ENCODE measurements around the gene POLE2.
"Not testable (repeated sequence)": the region's sequence is repeated elsewhere in the genome, so short reads cannot be mapped to it uniquely, and the experiment has no call there.

The POLE2 gene

DNA sequence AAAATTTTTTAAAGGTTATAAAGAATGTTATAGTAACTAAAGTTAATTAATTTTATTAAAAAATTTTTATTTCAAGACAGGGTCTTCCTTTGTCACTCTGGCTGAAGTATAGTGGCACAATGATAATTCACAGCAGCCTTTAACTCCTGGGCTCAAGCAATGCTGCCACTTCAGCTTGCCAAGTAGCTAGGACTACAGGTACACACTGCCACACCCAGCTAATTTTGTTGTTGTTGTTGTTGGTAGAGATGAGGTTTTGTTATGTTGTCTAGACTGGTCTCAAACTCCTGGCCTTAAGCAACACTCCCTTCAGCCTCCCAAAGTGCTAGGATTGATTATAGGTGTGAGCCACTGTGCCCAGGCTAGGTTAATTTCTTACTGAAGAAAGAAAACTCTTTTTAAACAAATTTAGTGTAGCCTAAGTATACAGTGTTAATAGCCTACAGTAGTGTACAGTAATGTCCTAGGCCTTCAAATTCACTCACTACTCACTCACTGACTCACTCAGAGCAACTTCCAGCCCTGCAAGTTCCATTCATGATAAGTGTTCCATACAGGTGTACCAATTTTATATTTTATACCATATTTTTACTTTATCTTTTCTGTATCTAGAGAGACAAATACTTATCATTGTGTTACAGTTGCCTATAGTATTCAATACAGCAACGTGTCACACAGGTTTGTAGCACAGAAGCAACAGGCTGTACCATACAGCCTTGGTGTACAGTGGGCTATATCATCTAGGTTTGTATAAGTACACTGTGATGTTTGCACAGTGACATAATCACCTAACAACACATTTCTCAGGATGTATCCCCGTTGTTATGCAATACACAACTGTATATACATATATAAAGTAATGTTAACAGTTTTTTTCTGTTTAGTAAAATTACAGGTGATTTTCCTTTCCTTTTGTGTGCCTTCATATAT, 28.2 kb downstream of the POLE2 start:
- in situ Hi-C loops (cut with MboI; ENCODE audit: low sequenced_read_pairs) = no loop called here

DNA sequence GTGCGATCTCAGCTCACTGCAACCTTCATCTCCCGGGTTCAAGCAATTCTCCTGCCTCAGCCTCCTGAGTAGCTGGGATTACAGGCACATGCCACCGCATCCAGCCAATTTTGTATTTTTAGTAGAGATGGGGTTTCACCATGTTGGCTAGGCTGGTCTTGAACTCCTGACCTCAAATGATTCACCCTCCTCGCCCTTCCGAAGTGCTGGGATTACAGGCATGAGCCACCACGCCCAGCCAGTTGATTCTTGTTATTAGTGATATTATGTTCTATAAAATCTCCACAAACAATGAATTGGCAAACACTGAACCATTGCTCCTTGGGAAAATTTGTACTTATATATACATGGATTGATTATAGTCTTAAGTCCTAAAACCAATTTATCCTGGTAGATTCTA, 30.5 kb downstream of the POLE2 start:
- in situ Hi-C loops (cut with MboI; ENCODE audit: low sequenced_read_pairs) = not testable (repeated sequence)

GRCh38 chr14:49654511-49654910, 33.5 kb downstream of the POLE2 start:
- in situ Hi-C loops (cut with MboI; ENCODE audit: low sequenced_read_pairs) = no loop called here

- in situ Hi-C loops (cut with MboI; ENCODE audit: low sequenced_read_pairs) = no loop called here
These were observed 34.5 kb downstream of the POLE2 start for GRCh38 chr14:49653508-49653907.

DNA sequence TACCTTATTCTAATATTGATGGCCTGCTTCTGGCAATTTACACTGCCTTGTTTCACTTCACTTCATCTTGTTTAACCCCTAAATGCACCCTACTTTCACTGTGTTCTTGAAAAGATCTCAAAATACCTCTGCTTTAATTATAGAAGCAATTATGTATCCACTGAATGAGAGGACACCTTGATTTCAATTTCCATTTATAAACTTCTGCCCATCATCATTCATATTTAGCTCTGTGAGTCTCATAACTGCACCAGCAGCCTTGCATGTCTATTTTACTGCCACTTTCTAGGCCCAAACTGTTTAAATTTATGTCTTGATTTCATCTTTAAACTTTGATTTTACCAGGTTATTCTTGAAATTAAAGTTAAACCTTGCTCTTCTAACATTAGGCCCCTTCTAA, 45.9 kb downstream of the POLE2 start:
- in situ Hi-C loops (cut with MboI; ENCODE audit: low sequenced_read_pairs) = no loop called here

- in situ Hi-C loops (cut with MboI; ENCODE audit: low sequenced_read_pairs) = no loop called here
These were observed 46.3 kb downstream of the POLE2 start for GRCh38 chr14:49641697-49642129.

DNA sequence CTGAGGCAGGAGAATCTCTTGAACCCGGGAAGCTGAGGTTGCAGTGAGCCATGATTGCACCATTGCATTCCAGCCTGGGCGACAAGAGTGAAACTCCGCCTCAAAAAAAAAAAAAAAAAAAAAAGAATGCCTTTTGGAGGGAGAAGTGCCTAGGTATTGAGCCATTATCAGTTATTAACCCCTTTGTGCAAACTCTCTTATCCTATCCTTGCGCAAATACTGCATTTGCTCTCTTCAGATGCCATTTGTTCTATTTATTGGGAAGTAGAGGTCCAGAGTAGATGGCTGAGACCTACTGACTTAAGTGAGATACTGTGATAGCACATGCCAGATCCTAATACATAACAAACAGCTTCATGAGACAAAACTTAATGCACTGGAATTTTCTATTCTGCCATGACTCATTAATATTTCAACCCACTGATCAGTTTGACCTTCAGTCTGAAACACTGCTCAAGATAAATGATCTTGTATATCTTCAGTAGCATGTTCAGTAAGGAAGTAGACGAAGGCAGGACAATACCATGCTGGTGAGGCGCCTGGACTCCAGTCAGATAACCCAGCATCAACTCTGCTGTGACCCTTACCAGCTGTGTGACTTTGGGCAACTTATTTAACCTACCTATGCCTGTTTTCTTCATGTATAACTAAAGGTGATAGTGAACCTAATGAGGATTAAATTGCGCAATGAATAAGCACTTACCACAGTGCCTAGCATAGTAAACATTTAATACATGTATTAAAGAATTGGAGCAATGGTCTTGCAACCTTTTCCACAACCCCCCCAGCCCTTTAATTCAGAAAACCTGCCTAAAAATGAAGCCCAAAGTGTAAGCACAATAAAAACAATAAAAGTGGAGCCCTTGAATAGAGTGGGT, 47.2 kb downstream of the POLE2 start:
- in situ Hi-C loops (cut with MboI; ENCODE audit: low sequenced_read_pairs) = no loop called here

DNA sequence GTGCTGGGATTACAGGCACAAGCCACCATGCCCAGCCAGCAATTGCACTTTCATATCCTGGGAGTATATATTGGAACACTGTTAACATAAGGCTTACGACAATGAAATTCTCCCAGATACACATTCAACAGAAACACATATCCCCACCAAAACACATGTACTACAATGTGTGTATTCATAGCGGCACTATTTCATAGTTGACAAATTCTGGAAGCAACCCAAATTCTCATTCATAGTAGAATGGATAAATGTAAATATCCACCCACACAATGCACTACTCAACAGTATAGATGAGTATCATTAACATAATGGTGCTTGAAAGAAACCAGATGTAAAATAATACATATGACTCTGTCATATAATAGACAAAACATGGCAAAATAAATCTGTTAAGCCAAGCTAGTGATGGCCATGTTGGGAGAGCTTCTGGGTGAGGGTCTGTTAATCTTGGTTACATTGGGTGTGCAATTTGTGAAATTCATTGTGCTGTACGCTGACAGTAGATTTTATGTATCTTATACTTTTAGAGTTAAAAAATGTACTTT, 50.4 kb downstream of the POLE2 start:
- in situ Hi-C loops (cut with MboI; ENCODE audit: low sequenced_read_pairs) = no loop called here

DNA sequence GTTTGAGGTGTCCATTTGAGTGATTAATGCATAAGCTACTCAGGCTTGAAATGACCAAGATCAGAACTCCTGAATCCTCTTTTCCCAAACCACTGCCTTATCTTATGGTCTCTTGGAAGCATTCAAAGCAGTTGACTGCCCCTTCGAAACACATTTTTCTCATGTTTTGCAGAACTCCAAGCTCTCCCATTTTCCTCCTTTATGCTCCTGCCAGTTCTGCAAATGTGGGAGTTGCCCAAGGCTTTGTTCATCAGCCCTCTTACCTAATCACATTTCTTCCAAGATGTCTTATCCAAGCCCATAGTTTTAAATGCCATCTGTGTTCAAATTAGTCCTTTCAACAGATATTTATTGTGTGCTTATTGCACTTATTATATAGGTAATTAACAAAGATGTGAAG, 51.1 kb downstream of the POLE2 start:
- in situ Hi-C loops (cut with MboI; ENCODE audit: low sequenced_read_pairs) = no loop called here

DNA sequence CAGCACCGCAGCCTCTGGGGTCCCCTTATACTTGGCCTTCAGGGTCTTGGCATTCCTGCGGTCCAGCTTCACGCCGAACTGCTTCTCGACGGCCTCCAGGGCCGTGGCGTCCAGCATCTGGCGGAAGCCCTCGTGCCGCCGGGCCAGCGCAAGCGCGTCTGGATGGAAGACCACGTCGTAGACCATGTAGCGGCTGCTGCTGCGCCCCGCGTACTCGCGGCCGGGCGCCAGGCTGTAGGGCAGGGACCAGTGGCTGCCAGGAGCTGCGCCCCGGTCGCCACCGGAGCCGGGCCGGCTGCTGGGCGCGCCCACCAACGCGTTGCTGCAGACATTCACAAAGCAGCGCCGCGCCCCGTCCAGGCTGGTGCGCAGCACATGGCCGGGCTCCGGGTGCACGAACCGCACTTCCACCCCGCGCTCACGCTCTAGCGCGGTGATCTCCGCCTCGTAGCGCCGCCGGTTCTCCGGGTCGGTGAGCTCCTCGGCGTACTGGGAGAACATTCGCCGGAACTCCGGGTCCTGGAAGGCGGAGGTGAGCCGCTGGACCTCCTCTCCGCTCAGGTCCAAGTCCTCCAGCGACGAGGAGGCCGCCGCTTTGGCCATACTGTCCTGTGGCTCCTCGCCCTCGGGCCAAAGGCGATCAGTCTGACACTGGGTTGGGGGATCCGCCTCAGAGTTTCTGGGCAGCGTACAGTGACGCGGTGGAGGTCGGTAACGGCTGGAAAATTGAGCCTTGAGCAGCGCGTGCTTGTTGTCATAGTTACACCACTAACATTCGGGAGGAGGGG, 53.3 kb downstream of the POLE2 start, which contains the start of gene DNAAF2:
TSS of gene DNAAF2 (minus strand) at position 698 of the 788 bp plus-strand sequence. CDS start at position 603, 95 bp downstream.
- in situ Hi-C loops (cut with MboI; ENCODE audit: low sequenced_read_pairs) = no loop called here

- in situ Hi-C loops (cut with MboI; ENCODE audit: low sequenced_read_pairs) = no loop called here
These were observed 54.1 kb downstream of the POLE2 start for GRCh38 chr14:49633640-49634546.

DNA sequence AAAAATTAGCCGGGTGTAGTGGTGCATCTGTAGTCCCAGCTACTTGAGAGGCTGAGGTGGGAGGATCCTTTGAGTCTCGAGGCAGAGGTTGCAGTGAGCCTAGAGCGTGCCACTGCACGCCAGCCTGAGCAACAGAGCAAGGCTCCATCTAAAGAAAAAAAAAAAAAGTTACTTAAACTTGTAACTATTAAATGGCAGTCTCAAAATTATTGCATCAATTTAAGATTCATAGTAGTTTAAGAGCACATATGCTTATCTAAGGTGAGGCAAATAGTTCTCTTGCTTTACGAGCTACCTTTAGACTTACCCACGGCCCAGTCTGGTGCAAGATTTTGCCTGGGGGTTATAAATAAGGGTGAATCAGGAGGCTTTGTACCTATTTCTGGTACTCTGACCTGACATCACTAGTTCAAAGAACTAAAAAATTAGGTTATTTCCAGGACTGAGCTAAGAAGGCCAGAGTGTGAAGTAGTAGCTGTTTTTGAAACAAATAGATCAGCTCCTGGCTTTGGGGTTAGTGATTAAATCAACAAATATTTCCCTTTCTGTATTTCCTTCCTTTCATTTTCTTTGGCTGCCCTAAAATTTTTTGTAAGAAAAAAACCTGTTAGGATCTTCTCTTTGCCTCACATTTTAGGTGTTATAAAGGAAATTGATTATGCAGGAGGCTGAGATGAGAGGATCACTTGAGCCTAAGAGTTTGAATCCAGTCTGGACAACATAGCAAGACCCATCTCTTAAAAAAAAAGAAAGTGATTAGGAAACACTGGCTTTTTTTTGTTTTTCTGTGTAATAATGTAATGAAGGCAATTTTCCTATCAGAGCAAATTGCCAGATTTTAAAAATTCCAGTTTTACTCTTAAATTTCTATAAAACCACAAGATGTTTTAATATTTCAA, 63.8 kb downstream of the POLE2 start:
- in situ Hi-C loops (cut with MboI; ENCODE audit: low sequenced_read_pairs) = no loop called here

DNA sequence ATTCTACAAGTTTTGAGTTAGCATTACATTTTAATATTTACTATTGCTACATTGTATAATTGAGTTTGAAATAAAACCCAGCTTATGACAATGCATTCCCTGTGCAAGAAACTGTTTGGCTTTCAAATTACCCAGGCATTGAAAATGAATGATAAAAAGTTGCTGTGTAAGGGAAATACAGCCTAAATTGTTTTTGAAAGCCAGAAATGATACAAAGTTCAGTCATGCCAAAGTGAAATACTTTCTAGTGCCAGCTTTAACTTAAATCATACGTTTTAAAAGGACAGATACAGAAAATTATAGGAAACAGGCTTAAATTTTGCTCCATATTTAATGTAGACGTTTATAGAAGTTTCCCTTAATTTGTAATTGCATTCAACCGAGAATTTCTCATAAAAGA, 64.6 kb downstream of the POLE2 start:
- in situ Hi-C loops (cut with MboI; ENCODE audit: low sequenced_read_pairs) = no loop called here

- in situ Hi-C loops (cut with MboI; ENCODE audit: low sequenced_read_pairs) = no loop called here
These were observed 65.9 kb downstream of the POLE2 start for GRCh38 chr14:49622022-49622607.

- in situ Hi-C loops (cut with MboI; ENCODE audit: low sequenced_read_pairs) = no loop called here
These were observed 66.7 kb downstream of the POLE2 start for GRCh38 chr14:49621114-49621881.

DNA sequence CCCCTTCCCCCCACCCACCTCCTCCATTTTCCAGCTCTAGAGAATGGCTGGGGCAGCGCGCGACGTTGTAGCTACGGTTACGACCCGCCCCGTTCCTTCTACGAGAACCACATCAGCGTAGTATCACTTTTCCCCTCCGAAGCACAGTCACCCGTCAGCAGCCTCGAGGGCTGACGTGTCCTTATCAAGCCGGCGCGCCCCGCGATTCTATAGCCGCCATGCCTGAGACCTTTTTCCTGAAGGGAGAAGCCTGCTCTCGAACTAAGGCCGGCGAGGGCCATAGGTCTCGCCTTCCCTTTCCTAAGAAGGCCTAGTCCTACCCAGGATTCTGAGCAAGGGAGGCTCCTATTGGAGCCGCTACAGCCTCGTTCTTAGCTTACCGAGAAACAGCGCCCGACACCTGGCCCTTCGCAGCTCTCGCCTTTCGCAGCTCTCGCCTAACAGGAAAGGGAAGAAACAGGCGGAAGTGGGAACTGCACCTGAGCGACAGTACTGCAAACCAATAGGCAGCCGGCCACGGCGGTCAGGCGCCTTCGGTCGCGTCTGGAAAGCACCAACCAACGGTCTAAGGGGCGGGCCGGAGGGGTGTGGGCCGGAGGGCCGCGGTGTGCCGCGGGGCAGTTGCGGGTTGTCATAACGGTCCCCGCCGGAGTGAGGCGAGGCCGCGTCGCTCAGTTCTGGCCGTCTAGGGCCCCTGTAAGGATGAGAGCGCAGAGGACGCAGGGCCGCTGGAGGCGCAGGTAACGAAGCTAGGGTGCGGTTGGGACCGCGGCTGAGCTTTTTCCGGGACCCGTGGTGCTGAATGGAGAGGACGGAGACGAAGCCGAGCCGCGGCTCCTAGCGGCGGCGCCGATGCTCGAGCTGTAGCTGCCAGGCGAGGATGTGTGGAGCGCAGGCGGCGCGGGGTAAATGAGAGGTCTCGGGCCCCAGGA, 67.6 kb downstream of the POLE2 start, which contains the start of the genes MGAT2 and RPL36AL:
TSS of gene MGAT2 (plus strand) at position 618 of the 932 bp plus-strand sequence. CDS start 470 bp downstream, outside the sequence.
TSS of gene RPL36AL (minus strand) at position 445 of the 932 bp plus-strand sequence. CDS start 1,522 bp downstream, outside the sequence.
- in situ Hi-C loops (cut with MboI; ENCODE audit: low sequenced_read_pairs) = no loop called here

Data from HL-60/S4 treated with retinoic acid at 250 ng/mL for 4 days and 3 days (cell line).